Breast epithelium (tissue), 4 donors: ENCODE results near the gene GBP7. TPM values are rescaled to one million over a fixed set of nuclear protein-coding genes. Genes with fewer than 3 reads are reported as not detected.
"Not testable (repeated sequence)": the region's sequence is repeated elsewhere in the genome, so short reads cannot be mapped to it uniquely, and the experiment has no call there.

Experiments
- DNase-seq, 2 donors: peaks; one replicate each; pipeline ENCODE4 v3.0.0-alpha.2; 2019; ENCODE audit warnings: low spot score in 2 of 2
- H3K27ac ChIP-seq, 2 donors: fragments of 200-600 bp; sonication (generic) in 1 of 2; one replicate each; pipeline ENCODE4 v1.5.1; 2016 to 2019; ENCODE audit warnings: mild to moderate bottlenecking in 1 of 2
- H3K27me3 ChIP-seq, 2 donors: fragments of 200-600 bp; sonication (generic) in 1 of 2; one replicate each; pipeline versions ENCODE4 v1.5.1 to v1.6.0; 2017 to 2019; ENCODE audit warnings: control low read depth in 1 of 2, mild to moderate bottlenecking in 1 of 2
- H3K36me3 ChIP-seq: fragments of 200-600 bp; one replicate; pipeline ENCODE4 v1.5.1; 2019
- H3K4me1 ChIP-seq, 2 donors: fragments of 200-600 bp; sonication (generic); one replicate each; pipeline ENCODE4 v1.5.1; 2016 to 2019; ENCODE audit warnings: control low read depth in 1 of 2
- H3K4me3 ChIP-seq, 3 donors: fragments of 200-600 bp; sonication (generic); 1 replicate in 2 of 3; 2 replicates in 1 of 3; pipeline ENCODE4 v1.5.1; 2016 to 2019; ENCODE audit warnings: mild to moderate bottlenecking in 3 of 3, moderate library complexity in 2 of 3
- H3K9me3 ChIP-seq, 2 donors: fragments of 200-600 bp; sonication (generic) in 1 of 2; one replicate each; pipeline ENCODE4 v1.5.1; 2016 to 2019; ENCODE audit warnings: control low read depth in 1 of 2
- CTCF ChIP-seq, 3 donors: fragments of 450-650 bp; IDR thresholded peaks; one replicate each; pipeline ENCODE4 v1.5.1; 2016 to 2017; ENCODE audit warnings: antibody characterized with exemption in 3 of 3, mild to moderate bottlenecking in 3 of 3, moderate library complexity in 3 of 3
- POLR2A ChIP-seq: fragments of 450-650 bp; IDR thresholded peaks from one replicate; pipeline ENCODE4 v1.6.1; 2016; ENCODE audit warnings: antibody characterized with exemption, mild to moderate bottlenecking, moderate library complexity
- POLR2AphosphoS5 ChIP-seq, 3 donors: sonication (generic); formaldehyde crosslinking; IDR thresholded peaks; one replicate each; pipeline ENCODE4 v1.6.1; 2017; ENCODE audit warnings: antibody characterized with exemption in 3 of 3
- intact Hi-C: fragments of 100-400 bp; cut with DNase I; formaldehyde crosslinking; loops from one replicate; pipeline ENCODE4 v1.15.1; 2023; ENCODE audit warnings: low total_unique reads
- total RNA-seq, 3 donors: library from RNA; depleted of rRNA; stranded (reverse); fragments of >200 nt; gene quantifications; one replicate each; pipeline ENCODE4 v1.1.0, GENCODE V29; 2016

The GBP7 gene
- total RNA-seq, 3 donors from 2014 or later: not detected

GRCh38 chr1:89142160-89142559 is 33.6 kb downstream of the GBP7 start:
- no peaks in the 10 kb centered on the region for H3K9me3 ChIP-seq
- TF ChIP-seq POLR2A (no peak), CTCF (IDR thresholded peaks at IDR 0.05) (no peak), POLR2AphosphoS5 (IDR thresholded peaks at IDR 0.05) (no peak)
- H3K36me3 ChIP-seq: no peaks in the 10 kb centered on the region
- DNase-seq: no peak
- no peaks in the 10 kb centered on the region for H3K4me1 ChIP-seq
- no peak overlapping the region for H3K27ac ChIP-seq
- no peaks in the 10 kb centered on the region for H3K27me3 ChIP-seq
- intact Hi-C loops: no loop called here
- H3K4me3 ChIP-seq: no peak overlapping the region

GRCh38 chr1:89133747-89134146 is 42.1 kb downstream of the GBP7 start:
- H3K4me3 ChIP-seq: no peak overlapping the region
- H3K36me3 ChIP-seq: no peaks in the 10 kb centered on the region
- DNase-seq: no peak
- no peaks in the 10 kb centered on the region for H3K9me3 ChIP-seq
- intact Hi-C loops: no loop called here
- no peak overlapping the region for H3K27ac ChIP-seq
- TF ChIP-seq POLR2AphosphoS5 (IDR thresholded peaks at IDR 0.05): no peak
- no peak for TF ChIP-seq CTCF (IDR thresholded peaks at IDR 0.05)
- TF ChIP-seq POLR2A: no peak
- H3K27me3 ChIP-seq: no peaks in the 10 kb centered on the region
- no peaks in the 10 kb centered on the region for H3K4me1 ChIP-seq

- Histone ChIP-seq H3K9me3 (no peaks in the 10 kb centered on the region), H3K36me3 (no peaks in the 10 kb centered on the region), H3K4me3 (no peak overlapping the region), H3K27me3 (no peaks in the 10 kb centered on the region), H3K27ac (no peak overlapping the region), H3K4me1 (no peaks in the 10 kb centered on the region)
- intact Hi-C loops: no loop called here
- TF ChIP-seq CTCF (IDR thresholded peaks at IDR 0.05) (no peak), POLR2A (no peak), POLR2AphosphoS5 (IDR thresholded peaks at IDR 0.05) (no peak)
- DNase-seq: no peak
These were observed 45.1 kb downstream of the GBP7 start for GRCh38 chr1:89130716-89131115.

GRCh38 chr1:89129911-89130310 is 45.9 kb downstream of the GBP7 start:
- H3K27ac ChIP-seq: peak overlapping the region in 1 of 2 donors; percentile 94
- TF ChIP-seq POLR2A (no peak), POLR2AphosphoS5 (IDR thresholded peaks at IDR 0.05) (no peak), CTCF (IDR thresholded peaks at IDR 0.05) (no peak)
- no peaks in the 10 kb centered on the region for H3K9me3 ChIP-seq

GRCh38 chr1:89128003-89128458 is 47.8 kb downstream of the GBP7 start:
- H3K27me3 ChIP-seq, intact Hi-C loops, DNase-seq, H3K9me3 ChIP-seq, H3K4me1 ChIP-seq, H3K36me3 ChIP-seq: not testable (repeated sequence)
- H3K4me3 ChIP-seq: peak overlapping the region in 2 of 3 donors; percentile 46 to 84
- peak overlapping the region; percentile 88 to 94 for H3K27ac ChIP-seq

More at GRCh38 chr1:89129911-89130310, 45.9 kb downstream of the GBP7 start:
- no peak for DNase-seq
- peak overlapping the region in 1 of 3 donors; percentile 84 for H3K4me3 ChIP-seq
- intact Hi-C loops: no loop called here
- H3K27me3 ChIP-seq: no peaks in the 10 kb centered on the region
- H3K36me3 ChIP-seq: no peaks in the 10 kb centered on the region
- no peaks in the 10 kb centered on the region for H3K4me1 ChIP-seq

GRCh38 chr1:89126602-89127565 is 48.9 kb downstream of the GBP7 start:
- intact Hi-C loops, H3K27me3 ChIP-seq, DNase-seq, H3K4me1 ChIP-seq, H3K36me3 ChIP-seq, H3K9me3 ChIP-seq: not testable (repeated sequence)
- Histone ChIP-seq H3K4me3 (peak overlapping the region in 2 of 3 donors; percentile 3 to 84), H3K27ac (peak overlapping the region; percentile 88 to 94)
